Measurements from ENCODE around the gene ZNF14. TPM values are rescaled to one million over a fixed set of nuclear protein-coding genes. Genes with fewer than 3 reads are reported as not detected.

The ZNF14 gene
- total and polyA plus RNA-seq, 2 of the 4 experiments (the other 2 are of a cell fraction) = 1.2 to 5.4 TPM

DNA sequence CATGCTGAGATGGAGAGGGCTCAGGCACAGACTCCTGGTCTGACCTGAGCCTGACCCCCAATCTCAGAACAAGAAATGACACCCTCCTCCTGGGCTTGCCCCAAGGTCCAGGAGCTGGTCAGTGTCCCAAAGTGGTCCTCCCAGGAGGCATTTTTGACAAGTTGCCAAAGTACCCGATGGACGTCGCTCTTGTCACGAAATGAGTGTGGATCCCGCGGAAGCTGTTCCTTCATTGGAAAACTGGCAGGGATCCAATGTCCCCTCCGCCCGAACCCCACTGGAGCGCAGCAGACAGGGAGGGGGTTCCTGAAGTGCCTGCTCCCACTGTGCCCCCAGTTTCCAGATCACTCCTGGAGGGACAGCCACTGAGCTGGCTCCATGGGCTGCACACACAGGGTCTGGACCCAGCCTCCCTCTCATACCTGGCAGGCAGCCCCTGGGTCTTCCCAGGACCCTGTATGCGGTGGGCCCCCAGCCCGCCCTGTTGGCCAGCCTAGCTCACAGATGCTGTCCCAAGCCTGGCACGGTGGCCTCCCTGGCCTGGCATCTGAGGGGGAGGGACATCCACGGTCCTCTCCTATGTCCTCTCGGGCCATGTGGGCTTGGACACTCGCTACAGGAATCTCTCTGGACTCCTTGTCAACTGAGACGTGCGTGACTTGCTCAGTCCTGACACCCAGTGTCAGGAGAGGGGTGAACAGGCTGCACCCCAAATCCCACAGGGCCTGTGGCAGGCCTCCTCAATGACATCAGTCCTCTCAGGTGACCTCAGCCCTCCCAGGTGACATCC, 12.8 kb upstream of the ZNF14 start:
- no peaks in the 10 kb centered on the region for H3K4me1 ChIP-seq (ENCODE audit: control insufficient read depth, insufficient read depth, low read length)
- H3K56ac ChIP-seq (ENCODE audit: extremely low read depth, insufficient read depth, low read length) = no peak overlapping the region
- no peak overlapping the region for H2BK20ac ChIP-seq (ENCODE audit: low read depth, low read length)
- no peak overlapping the region for H4K91ac ChIP-seq (ENCODE audit: insufficient read depth, low read depth, low read length)
- no peak overlapping the region for H4K5ac ChIP-seq (ENCODE audit: low read depth, low read length)
- ChIA-PET POLR2A (ENCODE audit: unreplicated experiment) (no interaction called here), CTCF (no interaction called here)
- ATAC-seq (ENCODE audit: low read depth) = no peak
- H3K9me3 ChIP-seq (ENCODE audit: control insufficient read depth, insufficient read depth, low read length) = peaks cover 43% of the 10 kb centered on the region
- intact Hi-C loops (cut with micrococcal nuclease) = no loop called here
- no peak overlapping the region for H3K4ac ChIP-seq (ENCODE audit: low read depth, low read length)
- no peaks in the 10 kb centered on the region for H4K20me1 ChIP-seq (ENCODE audit: insufficient read depth, low read length)
- no peaks in the 10 kb centered on the region for H3K27me3 ChIP-seq (ENCODE audit: control insufficient read depth, insufficient read depth, low read length)
- no peak overlapping the region for H2BK5ac ChIP-seq (ENCODE audit: low read depth, low read length, poor library complexity, severe bottlenecking)
- DNase-seq = no peak
- no peak overlapping the region for H2AK5ac ChIP-seq (ENCODE audit: low read depth, low read length)
- dilution Hi-C loops (cut with HindIII; ENCODE audit: low sequenced_read_pairs, unreplicated experiment) = no loop called here
- no peak overlapping the region for H3K4me3 ChIP-seq (ENCODE audit: insufficient read depth, low read depth, low read length)
- H2AFZ ChIP-seq (replicated peaks; ENCODE audit: low read length, poor library complexity) = no peak overlapping the region
- H3K14ac ChIP-seq (replicated peaks; ENCODE audit: low read depth, low read length) = no peak overlapping the region
- H3K18ac ChIP-seq (ENCODE audit: low read depth, low read length) = no peak overlapping the region
- H3K9ac ChIP-seq (ENCODE audit: low read depth, low read length) = no peak overlapping the region
- no peak overlapping the region for H3K23ac ChIP-seq (ENCODE audit: low read depth, low read length)
- H3K4me2 ChIP-seq (ENCODE audit: low read depth, low read length) = no peak overlapping the region
- 59% methylated on average over 6 of the region's 17 CpGs; no CpG with 5 or more reads in 1 of the 2 experiments for WGBS, 2 experiments (ENCODE audit: extremely low coverage in 2 of 2, insufficient read length in 1 of 2)
- H3K36me3 ChIP-seq (ENCODE audit: control insufficient read depth, insufficient read depth, low read length) = no peaks in the 10 kb centered on the region
- no peak overlapping the region for H4K8ac ChIP-seq (ENCODE audit: low read depth in 2 of 2, low read length in 2 of 2)
- H3K27ac ChIP-seq (ENCODE audit: insufficient read depth, low read length) = no peak overlapping the region
- no peak overlapping the region for H2BK15ac ChIP-seq (ENCODE audit: low read depth, low read length)
- in situ Hi-C loops (cut with MboI; ENCODE audit: low sequenced_read_pairs) = no loop called here
- TF ChIP-seq, protein P1, sequence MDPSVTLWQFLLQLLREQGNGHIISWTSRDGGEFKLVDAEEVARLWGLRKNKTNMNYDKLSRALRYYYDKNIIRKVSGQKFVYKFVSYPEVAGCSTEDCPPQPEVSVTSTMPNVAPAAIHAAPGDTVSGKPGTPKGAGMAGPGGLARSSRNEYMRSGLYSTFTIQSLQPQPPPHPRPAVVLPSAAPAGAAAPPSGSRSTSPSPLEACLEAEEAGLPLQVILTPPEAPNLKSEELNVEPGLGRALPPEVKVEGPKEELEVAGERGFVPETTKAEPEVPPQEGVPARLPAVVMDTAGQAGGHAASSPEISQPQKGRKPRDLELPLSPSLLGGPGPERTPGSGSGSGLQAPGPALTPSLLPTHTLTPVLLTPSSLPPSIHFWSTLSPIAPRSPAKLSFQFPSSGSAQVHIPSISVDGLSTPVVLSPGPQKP (IDR thresholded peaks at IDR 0.05; ENCODE audit: borderline replicate concordance, low read depth, low read length) = no peak
- no peak for TF ChIP-seq CEBPB (IDR thresholded peaks at IDR 0.05; ENCODE audit: low read depth, low read length)
- no peak for TF ChIP-seq BHLHE40 (IDR thresholded peaks at IDR 0.05; ENCODE audit: low read depth, low read length)
- no peak for TF ChIP-seq FOS (IDR thresholded peaks at IDR 0.05; ENCODE audit: low read depth, low read length)
- no peak for TF ChIP-seq RAD21 (IDR thresholded peaks at IDR 0.05; ENCODE audit: low read length)
- no peak for TF ChIP-seq CHD1 (IDR thresholded peaks at IDR 0.05; ENCODE audit: low read depth, low read length)
- no peak for TF ChIP-seq NFE2L2 (IDR thresholded peaks at IDR 0.05; ENCODE audit: low read depth, low read length)
- no peak for TF ChIP-seq RFX5 (IDR thresholded peaks at IDR 0.05; ENCODE audit: low read depth, low read length)
- no peak for TF ChIP-seq POLR2A (IDR thresholded peaks at IDR 0.05; ENCODE audit: low read depth, low read length)
- TF ChIP-seq SMC3 (IDR thresholded peaks at IDR 0.05; ENCODE audit: low read depth, low read length) = no peak
- TF ChIP-seq, protein P2, sequence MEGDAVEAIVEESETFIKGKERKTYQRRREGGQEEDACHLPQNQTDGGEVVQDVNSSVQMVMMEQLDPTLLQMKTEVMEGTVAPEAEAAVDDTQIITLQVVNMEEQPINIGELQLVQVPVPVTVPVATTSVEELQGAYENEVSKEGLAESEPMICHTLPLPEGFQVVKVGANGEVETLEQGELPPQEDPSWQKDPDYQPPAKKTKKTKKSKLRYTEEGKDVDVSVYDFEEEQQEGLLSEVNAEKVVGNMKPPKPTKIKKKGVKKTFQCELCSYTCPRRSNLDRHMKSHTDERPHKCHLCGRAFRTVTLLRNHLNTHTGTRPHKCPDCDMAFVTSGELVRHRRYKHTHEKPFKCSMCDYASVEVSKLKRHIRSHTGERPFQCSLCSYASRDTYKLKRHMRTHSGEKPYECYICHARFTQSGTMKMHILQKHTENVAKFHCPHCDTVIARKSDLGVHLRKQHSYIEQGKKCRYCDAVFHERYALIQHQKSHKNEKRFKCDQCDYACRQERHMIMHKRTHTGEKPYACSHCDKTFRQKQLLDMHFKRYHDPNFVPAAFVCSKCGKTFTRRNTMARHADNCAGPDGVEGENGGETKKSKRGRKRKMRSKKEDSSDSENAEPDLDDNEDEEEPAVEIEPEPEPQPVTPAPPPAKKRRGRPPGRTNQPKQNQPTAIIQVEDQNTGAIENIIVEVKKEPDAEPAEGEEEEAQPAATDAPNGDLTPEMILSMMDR (conservative IDR thresholded peaks at IDR 0.05; ENCODE audit: low read depth, low read length) = no peak
- no peak for TF ChIP-seq RCOR1 (IDR thresholded peaks at IDR 0.05; ENCODE audit: insufficient replicate concordance, low read length)
- no peak for TF ChIP-seq MAFK (IDR thresholded peaks at IDR 0.05; ENCODE audit: low read depth, low read length)
- TF ChIP-seq, protein P3, sequence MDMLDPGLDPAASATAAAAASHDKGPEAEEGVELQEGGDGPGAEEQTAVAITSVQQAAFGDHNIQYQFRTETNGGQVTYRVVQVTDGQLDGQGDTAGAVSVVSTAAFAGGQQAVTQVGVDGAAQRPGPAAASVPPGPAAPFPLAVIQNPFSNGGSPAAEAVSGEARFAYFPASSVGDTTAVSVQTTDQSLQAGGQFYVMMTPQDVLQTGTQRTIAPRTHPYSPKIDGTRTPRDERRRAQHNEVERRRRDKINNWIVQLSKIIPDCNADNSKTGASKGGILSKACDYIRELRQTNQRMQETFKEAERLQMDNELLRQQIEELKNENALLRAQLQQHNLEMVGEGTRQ (IDR thresholded peaks at IDR 0.05; ENCODE audit: low read depth, low read length) = no peak
- no peak for TF ChIP-seq MXI1 (IDR thresholded peaks at IDR 0.05; ENCODE audit: borderline replicate concordance, low read depth, low read length)
- TF ChIP-seq MAZ (IDR thresholded peaks at IDR 0.05; ENCODE audit: borderline replicate concordance, low read depth, low read length) = no peak
- no peak overlapping the region for H2BK120ac ChIP-seq (ENCODE audit: low read depth, low read length)
- no peak overlapping the region for H2AK9ac ChIP-seq (replicated peaks; ENCODE audit: low read depth, low read length, poor library complexity)
- no TSS peak for BruUV-seq (replicated peaks)
- H3K9me1 ChIP-seq (ENCODE audit: insufficient read depth, low read length) = no peaks in the 10 kb centered on the region
- H3K79me1 ChIP-seq (ENCODE audit: low read depth in 1 of 2, low read length in 2 of 2) = no peaks in the 10 kb centered on the region
